Epidermal melanocyte (primary cell): ENCODE measurements around the gene CRYBG1.
A peak's percentile ranks its signal among the peaks of the same experiment; 100 is the strongest.

ENCODE experiments used
- DNase-seq: peaks from one replicate; pipeline ENCODE4 v3.0.0; 2011; ENCODE audit warnings: low spot score; ENCODE audit not compliant: insufficient read length

Gene CRYBG1

DNA sequence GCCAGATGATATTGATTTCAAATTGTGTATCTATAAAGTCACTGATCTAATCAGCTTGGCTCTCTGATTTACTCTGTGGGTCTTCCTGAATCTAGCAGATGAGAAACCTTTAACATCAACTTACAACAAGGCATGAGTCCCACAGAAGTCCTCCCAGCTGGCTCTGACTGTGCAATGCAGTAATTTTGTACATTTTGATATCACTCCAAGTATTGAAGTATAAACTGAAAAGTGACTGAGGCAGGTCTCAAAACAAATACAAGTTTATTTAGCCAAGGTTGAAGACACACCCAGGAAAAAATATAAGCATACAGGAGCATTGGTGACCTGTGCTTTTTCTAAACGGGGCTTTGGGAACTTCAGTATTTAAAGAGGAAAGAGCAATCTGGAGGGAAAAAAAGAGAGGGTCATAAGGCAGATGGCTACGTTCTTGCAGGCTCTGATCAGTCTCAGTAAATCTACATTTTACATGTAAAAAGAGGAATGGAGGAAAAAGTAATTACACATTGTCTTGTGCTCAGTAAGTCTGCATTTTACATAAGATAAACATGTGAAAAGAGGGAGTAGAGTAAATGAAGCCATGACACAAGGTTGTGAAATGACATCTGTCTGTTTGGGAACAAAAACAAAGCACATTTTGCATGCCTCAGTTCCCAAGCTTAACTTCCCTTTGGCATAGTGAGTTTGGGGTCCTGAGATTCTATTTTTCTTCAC, 59.5 kb downstream of the CRYBG1 start:
- DNase-seq = no peak

DNA sequence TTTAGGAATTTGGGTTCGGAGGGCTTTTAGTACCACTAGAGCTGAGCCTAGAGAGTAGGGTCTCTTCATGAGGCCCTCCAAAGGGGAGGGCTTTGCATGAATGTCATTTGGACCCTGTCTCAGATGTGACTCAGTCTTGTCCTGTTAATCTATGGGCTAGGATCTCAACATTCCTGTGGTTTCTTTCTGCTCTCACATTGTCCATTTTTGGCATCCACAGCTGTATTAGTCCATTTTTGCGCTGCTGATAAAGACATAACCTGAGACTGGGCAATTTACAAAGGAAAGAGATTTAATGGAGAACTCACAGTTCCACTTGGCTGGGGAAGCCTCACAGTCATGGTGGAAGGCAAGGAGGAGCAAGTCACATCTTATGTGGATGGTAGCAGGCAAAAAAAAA, 61.0 kb downstream of the CRYBG1 start:
- no peak for DNase-seq

DNA sequence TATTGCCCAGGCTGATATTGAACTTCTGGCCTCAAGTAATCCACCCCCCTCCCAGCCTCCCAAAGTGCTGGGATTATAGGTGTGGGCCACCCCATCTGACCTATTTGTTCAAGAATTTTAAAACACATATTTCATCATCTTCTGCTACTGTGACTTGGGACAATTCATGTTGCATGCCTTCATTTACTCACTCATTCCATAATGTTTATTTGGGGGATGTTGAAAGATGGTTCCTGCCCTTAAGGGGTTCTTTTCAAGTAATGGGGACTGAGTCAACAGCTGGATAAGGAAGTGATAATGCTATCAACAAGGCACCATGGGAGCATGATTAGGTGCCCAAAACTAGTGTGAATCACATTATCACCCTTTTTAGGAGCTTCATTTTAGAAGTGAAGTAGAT, 62.0 kb downstream of the CRYBG1 start:
- DNase-seq = no peak

DNA sequence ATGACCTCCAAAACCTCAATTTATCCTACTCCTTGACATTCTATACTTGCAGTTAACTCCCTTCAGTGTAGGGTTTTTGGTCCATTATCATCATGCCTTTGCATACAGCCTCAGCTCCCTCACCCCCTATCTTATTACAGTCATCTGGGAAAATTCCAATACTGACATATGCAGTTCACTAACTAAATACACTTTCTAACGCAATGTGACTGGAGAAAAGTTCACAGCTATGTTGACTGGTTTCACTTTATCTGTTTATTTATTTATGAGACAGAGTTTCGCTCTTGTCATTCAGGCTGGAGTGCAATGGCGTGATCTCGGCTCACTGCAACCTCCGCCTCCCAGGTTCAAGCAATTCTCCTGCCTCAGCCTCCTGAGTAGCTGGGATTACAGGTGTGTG, 64.9 kb downstream of the CRYBG1 start:
- DNase-seq = no peak

DNA sequence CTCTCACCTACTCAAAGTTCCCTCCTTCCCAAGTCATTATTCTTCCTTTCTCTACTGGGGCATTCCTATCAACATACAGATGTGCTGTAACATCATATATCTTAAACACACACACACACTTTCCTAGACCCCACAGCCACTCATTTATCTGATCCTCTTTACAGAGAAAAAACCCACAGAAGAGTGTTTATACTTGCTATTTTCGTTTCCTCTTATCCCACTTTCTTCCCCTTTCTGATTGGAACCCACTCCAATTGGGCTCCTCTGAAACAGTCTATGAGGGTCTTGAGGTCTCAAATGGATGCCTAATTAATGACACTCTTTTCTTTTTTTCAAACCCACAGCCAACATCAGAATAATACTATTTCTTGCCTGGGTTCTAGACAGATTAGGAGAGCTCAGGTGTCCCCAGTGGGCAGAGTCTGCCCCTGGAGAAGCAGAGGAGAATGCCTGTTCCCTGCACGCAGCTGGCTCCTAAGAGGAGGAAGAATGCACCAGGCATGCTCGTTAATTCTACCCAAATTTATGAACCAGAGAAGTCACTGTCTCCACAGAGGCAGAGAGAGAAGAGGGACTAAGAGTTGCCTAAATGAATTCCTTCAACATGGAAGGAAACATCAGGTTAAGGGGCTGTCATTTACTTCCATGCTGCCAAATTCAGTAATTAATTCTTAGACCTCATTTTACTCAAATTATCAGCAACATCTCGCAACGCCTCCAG, 65.9 kb downstream of the CRYBG1 start:
- DNase-seq = no peak

DNA sequence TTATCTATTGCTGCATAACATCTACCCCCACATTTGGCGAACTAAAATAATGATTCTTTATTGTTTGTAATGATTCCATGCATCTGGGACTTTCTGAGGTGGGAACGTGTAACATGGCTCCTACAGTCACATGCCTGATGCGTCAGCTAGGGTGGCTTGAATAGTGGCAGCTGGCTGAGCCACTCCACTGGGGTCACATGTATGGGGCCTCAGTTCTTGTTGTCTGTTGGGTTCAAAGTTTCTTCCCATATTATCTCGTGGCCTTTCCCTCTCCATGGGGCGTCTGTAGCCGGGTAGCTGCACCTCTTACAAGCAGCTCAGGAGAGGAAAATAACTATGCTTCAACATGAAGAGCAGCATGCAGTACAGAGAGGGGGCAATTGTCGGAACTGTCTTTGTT, 69.9 kb downstream of the CRYBG1 start:
- DNase-seq = no peak

DNA sequence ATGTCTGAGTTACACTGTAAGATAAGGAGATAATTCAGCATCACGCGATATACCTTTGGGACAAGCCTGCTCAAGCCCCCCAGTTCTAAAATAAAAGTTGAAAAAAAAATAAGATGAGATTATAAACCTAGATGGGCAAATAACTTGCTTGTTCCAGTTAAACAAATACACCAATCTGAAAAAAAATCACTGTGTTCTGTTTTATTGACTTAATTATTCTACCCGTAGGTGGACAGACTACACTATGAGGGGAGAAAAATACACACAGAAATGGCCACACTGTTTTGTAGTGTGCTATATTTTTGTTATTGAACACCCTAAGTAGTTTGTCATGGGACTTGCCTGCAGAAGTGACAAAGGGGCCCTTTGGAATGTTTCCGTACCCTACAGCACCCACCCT, 70.9 kb downstream of the CRYBG1 start:
- DNase-seq = no peak

DNA sequence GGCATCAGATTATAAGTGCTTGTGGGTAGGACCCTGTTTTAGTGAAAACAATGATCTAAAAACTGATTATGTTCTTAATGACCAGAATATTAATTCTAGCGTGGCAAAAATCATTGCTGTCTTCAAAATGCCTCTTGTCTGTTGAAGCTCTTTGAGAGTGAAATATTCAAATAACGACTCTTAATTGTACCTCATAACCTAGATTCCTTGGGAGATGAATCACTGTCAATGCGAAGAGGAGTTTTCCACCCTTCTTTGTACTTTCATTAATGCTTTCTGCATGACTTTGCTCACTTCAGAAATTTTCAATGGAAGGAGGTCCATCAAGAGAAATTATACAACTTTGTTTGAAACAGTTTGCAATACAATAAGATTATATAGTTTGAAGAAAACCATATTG, 71.5 kb downstream of the CRYBG1 start:
- DNase-seq = no peak

DNA sequence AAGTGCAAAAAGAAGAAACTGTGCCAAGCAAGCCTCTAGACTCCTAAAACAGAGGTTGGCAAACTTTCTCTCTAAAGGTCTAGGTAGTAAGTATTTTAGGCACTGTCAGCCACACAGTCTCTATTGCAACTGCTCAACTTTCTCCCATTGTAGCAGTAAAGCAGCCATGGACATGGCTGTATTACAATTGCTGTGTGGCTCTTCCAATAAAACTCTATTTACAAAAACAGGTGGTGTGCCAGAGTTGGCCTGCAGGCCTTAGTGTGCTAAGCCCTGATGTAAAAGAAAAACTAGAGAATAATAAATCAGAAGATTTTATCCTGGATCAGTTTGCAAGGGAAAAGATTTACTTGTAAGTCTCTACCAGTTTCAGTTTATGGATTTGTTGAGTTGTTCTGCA, 74.0 kb downstream of the CRYBG1 start:
- DNase-seq = no peak

DNA sequence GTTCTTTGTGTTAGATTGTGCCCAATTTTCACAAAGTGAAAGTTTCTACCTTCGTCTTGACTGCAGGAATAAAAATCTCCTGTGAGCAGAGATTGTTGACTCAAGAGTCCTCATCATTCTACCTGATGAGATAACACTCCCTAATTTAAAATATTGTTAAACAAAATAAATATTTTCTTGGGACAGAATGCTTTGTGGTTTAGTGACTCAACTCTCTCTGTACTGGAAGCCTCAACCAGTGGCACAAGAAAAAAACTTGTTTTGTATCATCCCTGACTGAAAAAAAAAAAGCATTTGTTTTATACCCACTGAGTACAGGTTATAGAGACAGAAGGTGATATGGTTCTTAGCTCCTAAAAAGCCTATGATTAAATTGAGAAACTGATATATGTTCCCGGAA, 78.9 kb downstream of the CRYBG1 start:
- no peak for DNase-seq

DNA sequence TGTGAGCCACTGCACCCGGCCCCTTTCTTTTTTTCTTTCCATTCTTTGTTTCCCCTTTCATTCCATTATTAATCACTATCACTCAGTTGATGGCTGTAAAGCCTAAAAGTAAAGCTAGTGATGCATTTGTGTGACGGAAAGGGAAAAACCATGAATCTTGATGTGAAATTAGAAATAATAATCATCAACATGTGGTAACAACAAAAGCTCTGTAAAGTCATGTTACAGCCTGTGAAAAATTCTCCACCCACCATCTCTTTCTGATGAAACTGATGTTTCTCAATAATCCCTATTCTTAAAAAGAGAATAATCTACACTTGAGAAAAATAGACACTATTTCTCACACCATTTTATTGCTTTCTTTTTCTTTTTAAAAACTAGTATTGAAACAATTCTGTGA, 80.0 kb downstream of the CRYBG1 start:
- DNase-seq = no peak

DNA sequence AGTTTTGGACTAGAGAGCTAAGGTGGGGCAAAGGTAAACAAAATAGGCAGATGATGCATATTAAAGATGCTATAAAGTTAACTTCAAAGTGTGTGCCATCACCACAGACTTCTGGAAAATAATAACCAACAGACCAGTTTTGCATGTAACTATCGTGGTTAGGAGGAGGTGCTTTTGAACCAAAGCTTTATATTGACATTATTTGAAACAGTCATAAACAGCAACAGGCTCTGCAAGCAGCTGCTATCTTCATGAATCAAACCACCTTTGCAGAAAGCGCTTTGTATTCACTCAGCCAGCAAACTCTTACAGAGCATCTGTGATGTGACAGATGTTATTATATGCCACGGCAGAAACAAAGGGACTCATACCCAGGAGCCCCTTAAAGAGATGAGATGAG, 81.9 kb downstream of the CRYBG1 start:
- DNase-seq = no peak

DNA sequence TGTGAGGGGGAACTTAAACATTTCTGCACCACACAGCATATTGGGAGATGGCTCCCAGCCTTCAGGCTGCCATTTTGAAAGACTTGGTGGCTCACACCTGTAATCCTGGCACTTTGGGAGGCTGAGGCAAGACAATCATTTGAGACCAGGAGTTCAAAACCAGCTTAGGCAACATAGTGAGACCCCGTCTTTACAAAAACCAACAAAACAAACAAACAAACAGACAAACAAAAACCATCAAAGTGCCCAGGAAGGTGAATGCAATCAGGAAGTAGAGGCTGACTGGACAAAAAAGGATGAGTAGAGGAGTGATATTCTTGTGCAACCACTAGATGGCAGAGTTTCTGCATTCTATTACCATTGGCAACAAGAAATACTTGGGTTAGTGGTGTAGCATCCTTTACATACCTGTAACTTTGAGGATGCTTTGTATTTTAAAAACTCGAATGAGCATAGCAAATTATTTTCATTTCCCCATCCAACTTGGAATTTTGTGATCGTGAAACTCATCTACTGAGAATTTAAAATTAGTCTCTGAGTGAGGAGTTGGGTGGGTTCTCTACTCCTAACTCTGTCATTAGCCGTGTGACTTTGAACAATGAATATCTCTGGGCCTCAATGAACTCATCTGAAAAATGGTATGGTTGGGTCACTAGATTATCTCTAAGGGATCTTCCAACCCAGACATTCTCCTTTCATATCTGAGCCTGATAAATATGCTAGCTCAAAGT, 84.4 kb downstream of the CRYBG1 start:
- DNase-seq = peak; percentile 74

DNA sequence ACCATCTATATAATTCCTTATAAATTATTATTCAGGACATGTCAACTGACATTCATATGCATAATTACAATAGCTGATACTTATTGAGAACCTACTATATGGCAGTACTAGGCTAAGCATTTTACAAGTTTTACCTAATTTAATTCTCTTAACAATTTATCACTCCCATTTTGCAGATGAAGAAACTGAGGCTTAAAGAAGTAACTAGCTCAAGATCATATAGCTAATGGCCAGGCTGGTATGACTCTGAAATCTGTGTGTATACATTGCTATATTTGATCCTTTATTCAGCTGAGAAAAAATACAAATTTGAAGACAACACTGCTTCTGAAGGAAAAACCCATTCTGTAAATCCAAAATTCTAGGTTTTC, 85.0 kb downstream of the CRYBG1 start:
- no peak for DNase-seq

DNA sequence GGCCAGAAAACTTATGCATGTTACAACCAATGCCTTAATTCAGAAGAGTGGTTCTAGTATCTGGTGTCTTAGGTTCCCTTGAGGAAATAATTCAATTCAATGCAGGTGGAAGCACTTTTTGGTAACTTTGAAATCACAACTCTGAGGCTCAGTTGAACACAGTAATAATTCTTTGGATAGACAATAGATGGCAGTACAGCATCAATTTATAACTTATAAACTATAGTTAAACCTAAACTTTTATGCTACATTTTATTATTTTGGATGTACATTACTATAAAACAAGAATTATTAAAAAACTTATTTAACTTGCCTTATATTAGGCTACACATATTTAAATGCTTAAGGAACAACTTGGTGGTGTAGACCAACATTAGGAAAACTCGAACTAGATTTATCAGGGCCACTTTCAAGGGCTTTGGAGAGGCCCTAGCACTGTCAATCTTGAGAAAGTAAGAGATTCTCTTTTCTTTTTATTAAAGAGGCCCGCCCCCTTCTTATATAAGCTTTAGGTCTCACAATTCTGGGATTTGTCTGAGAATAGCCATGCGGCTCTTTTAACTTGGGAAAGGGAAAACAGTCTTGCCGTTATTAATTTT, 85.9 kb downstream of the CRYBG1 start:
- DNase-seq = no peak

DNA sequence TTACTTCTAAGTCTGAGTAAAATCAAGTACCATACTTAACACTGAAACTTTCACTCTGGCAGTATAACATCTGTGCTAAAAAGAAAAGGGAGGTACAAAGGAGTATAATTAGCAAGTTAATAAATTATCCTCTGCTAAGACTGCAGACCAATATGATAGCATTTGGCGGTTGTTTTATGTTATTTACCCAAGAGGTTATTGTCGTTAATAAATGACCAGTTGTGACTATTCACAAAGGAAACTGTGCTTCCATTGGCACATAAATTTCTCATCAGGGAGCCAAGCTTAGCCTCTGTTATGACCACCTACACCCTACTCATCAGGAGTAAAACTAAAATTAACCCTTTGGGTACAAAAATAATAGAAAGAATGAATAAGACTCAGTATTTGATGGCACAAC, 86.5 kb downstream of the CRYBG1 start:
- DNase-seq = no peak

DNA sequence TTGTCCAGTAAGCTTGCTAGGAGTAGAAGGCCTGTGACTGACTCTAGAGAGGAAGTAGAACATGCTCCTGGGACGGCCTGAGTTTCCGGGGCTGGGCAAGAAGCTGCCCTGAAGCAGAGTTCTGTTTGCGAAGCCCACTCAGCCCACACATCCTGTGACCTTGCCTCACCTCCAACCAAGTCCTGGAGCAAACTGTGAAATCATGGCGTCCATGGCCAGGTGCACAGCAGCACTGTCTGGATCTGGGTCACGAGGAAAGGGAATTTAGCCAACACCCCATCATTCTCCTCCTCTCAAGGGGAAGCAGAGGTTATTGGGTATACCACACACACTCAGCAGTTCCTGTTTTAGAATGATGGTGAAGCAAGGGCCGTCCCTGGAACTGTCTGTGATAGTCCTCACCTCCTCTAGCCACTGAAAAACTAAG, 87.5 kb downstream of the CRYBG1 start:
- DNase-seq = no peak

DNA sequence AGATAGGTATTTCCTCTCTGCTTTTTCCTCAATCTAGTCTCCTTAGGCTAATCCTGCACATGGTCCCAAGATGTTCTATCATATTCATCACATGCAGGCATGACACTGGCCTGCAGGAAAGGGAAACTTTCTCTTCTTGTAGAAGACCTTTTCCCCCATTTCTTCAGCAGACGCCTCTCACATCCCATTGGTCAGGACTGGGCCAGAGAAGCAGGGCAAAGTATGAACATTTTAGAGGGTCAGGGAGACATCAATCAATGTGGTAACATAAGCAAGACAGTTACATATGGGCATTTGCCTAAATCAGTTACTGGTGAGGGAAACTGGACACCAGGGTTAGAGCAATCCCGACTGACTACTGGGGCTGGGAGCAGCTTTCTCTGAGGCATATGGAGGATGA, 90.1 kb downstream of the CRYBG1 start:
- no peak for DNase-seq

DNA sequence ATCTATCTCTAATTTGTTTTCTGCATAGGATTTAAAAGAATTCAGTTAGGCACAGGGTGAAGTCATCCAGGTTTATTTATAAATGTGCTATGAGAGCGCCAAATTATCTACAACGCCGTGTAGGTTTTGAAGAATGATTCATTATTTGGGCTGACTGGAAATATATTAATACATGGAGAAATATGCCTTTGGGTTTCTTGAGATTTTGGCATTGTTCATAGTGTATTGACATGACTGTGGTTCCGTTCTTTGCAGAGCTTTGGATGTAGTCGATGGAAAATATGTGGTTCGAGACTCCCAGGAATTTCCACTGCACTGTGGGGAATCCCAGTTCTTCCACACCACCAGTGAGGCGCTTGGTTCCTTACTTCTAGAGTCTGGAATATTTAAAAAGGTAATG, 90.9 kb downstream of the CRYBG1 start:
- no peak for DNase-seq

DNA sequence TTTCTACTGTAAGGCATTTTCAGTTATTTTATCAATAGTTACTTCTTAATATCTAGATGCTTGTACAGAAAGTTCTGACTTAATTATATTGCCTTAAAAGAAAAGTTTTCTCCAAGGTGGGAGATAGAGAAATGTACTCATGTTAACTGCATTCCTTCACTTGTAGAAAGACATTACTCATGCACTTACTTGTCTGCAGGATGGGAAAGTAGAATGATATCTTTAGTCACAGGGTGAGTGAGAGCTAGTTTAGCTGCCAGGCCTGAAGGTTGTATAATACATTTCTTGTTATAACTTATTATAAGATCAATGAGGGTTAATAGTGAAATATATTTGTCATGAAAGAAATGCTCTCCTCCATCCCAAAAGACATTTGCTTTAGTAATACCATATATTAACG, 92.1 kb downstream of the CRYBG1 start:
- no peak for DNase-seq

DNA sequence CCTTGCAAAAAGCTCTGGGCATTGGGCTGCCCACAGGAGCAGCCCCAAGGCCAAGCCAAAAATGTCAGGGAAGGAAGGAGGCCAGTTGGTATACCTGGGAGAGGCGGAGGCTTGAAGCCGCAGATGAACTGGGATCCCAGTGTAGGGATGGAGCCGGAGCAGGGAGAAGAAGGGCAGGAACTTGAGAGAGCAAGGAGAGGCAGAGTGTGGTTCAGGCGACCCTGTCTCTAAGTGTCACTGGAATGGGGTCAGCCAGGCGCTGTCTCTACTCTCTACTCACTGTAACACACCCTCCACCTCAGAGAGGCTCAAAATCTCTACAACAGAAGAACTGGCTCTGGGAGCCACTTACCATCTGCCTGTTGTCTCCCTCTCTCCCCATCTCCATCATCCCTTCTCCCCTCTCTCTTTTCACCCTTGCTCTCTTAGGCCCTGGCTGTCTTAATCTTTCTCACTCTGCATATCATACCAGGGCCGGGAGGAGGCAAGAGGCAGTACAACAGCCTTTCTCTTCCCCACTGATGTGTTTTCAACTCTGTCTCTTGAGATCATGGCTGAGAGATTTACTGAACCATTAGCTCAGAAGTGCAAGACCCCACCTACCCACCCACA, 93.3 kb downstream of the CRYBG1 start:
- DNase-seq = no peak

DNA sequence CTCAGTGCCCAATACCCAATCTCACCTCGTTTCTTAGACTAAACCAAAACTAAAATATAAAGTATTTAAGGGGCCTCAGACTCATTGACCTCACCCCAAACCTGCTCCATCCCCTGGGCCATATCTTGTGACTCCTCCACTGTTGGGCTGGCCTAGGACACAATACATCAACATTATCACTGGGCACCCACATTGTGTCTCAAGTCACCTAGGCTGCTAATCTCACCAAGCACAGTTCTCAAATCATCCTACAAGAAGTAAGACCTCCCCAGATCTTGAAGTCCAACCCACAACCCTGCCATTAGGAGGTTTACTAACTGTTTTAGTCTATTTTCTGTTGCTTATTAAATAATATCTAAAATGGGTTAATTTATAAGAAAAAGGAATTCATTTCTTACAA, 96.2 kb downstream of the CRYBG1 start:
- DNase-seq = no peak
